Memory B cell (primary cell): Measurements from ENCODE around the gene KIRREL2.

Source experiments
- ATAC-seq: fragments of 150-1000 bp; cut with Tn5 transposase; 2 replicates; pipeline ENCODE4 v1.10.0; 2021; ENCODE audit warnings: low read depth, mild to moderate bottlenecking, moderate library complexity
- DNase-seq, 2 donors: peaks; one replicate each; pipeline ENCODE4 v3.0.0; 2022; ENCODE audit warnings: low spot score in 2 of 2
- H3K27ac Mint-ChIP-seq: one replicate; pipeline ENCODE4 v1.8.0; 2022; ENCODE audit warnings: mild to moderate bottlenecking, moderate library complexity, mixed read lengths
- H3K27me3 Mint-ChIP-seq: one replicate; pipeline ENCODE4 v1.8.0; 2022; ENCODE audit warnings: mixed read lengths
- H3K36me3 Mint-ChIP-seq: one replicate; pipeline ENCODE4 v1.8.0; 2022; ENCODE audit warnings: mild to moderate bottlenecking, mixed read lengths
- H3K4me1 Mint-ChIP-seq: one replicate; pipeline ENCODE4 v1.8.0; 2022; ENCODE audit warnings: mixed read lengths
- H3K4me3 Mint-ChIP-seq: one replicate; pipeline ENCODE4 v1.8.0; 2022; ENCODE audit warnings: mild to moderate bottlenecking, moderate library complexity, mixed read lengths
- H3K9me3 Mint-ChIP-seq: one replicate; pipeline ENCODE4 v1.8.0; 2022; ENCODE audit warnings: mixed read lengths

KIRREL2 gene

GRCh38 chr19:35856546-35857149, at the start of gene KIRREL2:
TSS of gene KIRREL2 (plus strand) at chr19:35856911. CDS start at chr19:35857120, 209 bp downstream.
- H3K27me3 Mint-ChIP-seq, result peaks cover 44% of the 10 kb centered on the region

GRCh38 chr19:35807633-35808032, 49.1 kb upstream of the KIRREL2 start:
- Mint-ChIP-seq H3K27ac (no peak overlapping the region), H3K9me3 (no peaks in the 10 kb centered on the region), H3K27me3 (peaks cover 14% of the 10 kb centered on the region), H3K4me3 (no peak overlapping the region), H3K4me1 (peaks cover 11% of the 10 kb centered on the region), H3K36me3 (no peaks in the 10 kb centered on the region)
- no peak for ATAC-seq
- DNase-seq, result no peak

More at GRCh38 chr19:35856546-35857149, at the start of gene KIRREL2:
- Mint-ChIP-seq H3K27ac (no peak within 1 kb of the TSS), H3K36me3 (no peaks in the 10 kb centered on the region), H3K4me1 (peaks cover 9% of the 10 kb centered on the region), H3K4me3 (peak within 1 kb of the TSS; percentile 74), H3K9me3 (no peaks in the 10 kb centered on the region)
- peak in 1 of 2 donors; percentile 48 for DNase-seq
- ATAC-seq, result peak; percentile 34

- H3K27me3 Mint-ChIP-seq, result peaks cover 24% of the 10 kb centered on the region
- no peak overlapping the region for H3K27ac Mint-ChIP-seq
- peaks cover 3% of the 10 kb centered on the region for H3K4me1 Mint-ChIP-seq
- peaks cover 2% of the 10 kb centered on the region for H3K9me3 Mint-ChIP-seq
- no peaks in the 10 kb centered on the region for H3K36me3 Mint-ChIP-seq
- ATAC-seq (no peak), DNase-seq (no peak)
- H3K4me3 Mint-ChIP-seq, result no peak overlapping the region
These were observed 45.1 kb upstream of the KIRREL2 start for GRCh38 chr19:35811317-35812219.

- Mint-ChIP-seq H3K4me3 (no peak within 1 kb of the TSS), H3K27me3 (peaks cover 24% of the 10 kb centered on the region), H3K4me1 (peaks cover 3% of the 10 kb centered on the region)
These were observed 44.3 kb upstream of the KIRREL2 start, which contains the start of gene PRODH2 for GRCh38 chr19:35812220-35813042. TSS of gene PRODH2 (minus strand) at chr19:35812845. CDS start at chr19:35812805, 40 bp downstream.

GRCh38 chr19:35813043-35813890, 43.4 kb upstream of the KIRREL2 start:
- ATAC-seq (no peak), DNase-seq (no peak)
- H3K9me3 Mint-ChIP-seq, result peaks cover 2% of the 10 kb centered on the region
- no peak overlapping the region for H3K4me3 Mint-ChIP-seq
- H3K4me1 Mint-ChIP-seq, result peaks cover 3% of the 10 kb centered on the region
- peaks cover 26% of the 10 kb centered on the region for H3K27me3 Mint-ChIP-seq
- no peaks in the 10 kb centered on the region for H3K36me3 Mint-ChIP-seq
- no peak overlapping the region for H3K27ac Mint-ChIP-seq

More at GRCh38 chr19:35812220-35813042, 44.3 kb upstream of the KIRREL2 start, which contains the start of gene PRODH2:
- Mint-ChIP-seq H3K36me3 (no peaks in the 10 kb centered on the region), H3K27ac (no peak within 1 kb of the TSS), H3K9me3 (peaks cover 2% of the 10 kb centered on the region)
- no peak for ATAC-seq
- no peak for DNase-seq

GRCh38 chr19:35816262-35816661, 40.4 kb upstream of the KIRREL2 start:
- H3K9me3 Mint-ChIP-seq, result peaks cover 2% of the 10 kb centered on the region
- no peak for ATAC-seq
- H3K27ac Mint-ChIP-seq, result no peak overlapping the region
- no peak for DNase-seq
- H3K27me3 Mint-ChIP-seq, result peaks cover 20% of the 10 kb centered on the region
- peaks cover under 1% of the 10 kb centered on the region for H3K4me1 Mint-ChIP-seq
- no peaks in the 10 kb centered on the region for H3K36me3 Mint-ChIP-seq
- H3K4me3 Mint-ChIP-seq, result no peak overlapping the region

GRCh38 chr19:35816846-35817245, 39.9 kb upstream of the KIRREL2 start:
- peaks cover 2% of the 10 kb centered on the region for H3K9me3 Mint-ChIP-seq
- no peak overlapping the region for H3K4me3 Mint-ChIP-seq
- no peaks in the 10 kb centered on the region for H3K4me1 Mint-ChIP-seq

GRCh38 chr19:35818445-35818844, 38.3 kb upstream of the KIRREL2 start:
- Mint-ChIP-seq H3K4me1 (no peaks in the 10 kb centered on the region), H3K36me3 (no peaks in the 10 kb centered on the region), H3K27ac (no peak overlapping the region), H3K27me3 (peaks cover 16% of the 10 kb centered on the region), H3K4me3 (no peak overlapping the region), H3K9me3 (peaks cover 2% of the 10 kb centered on the region)
- ATAC-seq (no peak), DNase-seq (no peak)

More at GRCh38 chr19:35816846-35817245, 39.9 kb upstream of the KIRREL2 start:
- Mint-ChIP-seq H3K27ac (no peak overlapping the region), H3K27me3 (peaks cover 19% of the 10 kb centered on the region), H3K36me3 (no peaks in the 10 kb centered on the region)
- ATAC-seq (no peak), DNase-seq (no peak)

GRCh38 chr19:35822579-35822978, 34.1 kb upstream of the KIRREL2 start:
- Mint-ChIP-seq H3K27me3 (peaks cover 13% of the 10 kb centered on the region), H3K27ac (no peak overlapping the region), H3K4me3 (no peak overlapping the region), H3K36me3 (no peaks in the 10 kb centered on the region), H3K4me1 (no peaks in the 10 kb centered on the region), H3K9me3 (peaks cover 1% of the 10 kb centered on the region)
- DNase-seq, result no peak
- no peak for ATAC-seq

- H3K4me3 Mint-ChIP-seq, result no peak overlapping the region
- no peaks in the 10 kb centered on the region for H3K36me3 Mint-ChIP-seq
- no peaks in the 10 kb centered on the region for H3K4me1 Mint-ChIP-seq
- ATAC-seq (no peak), DNase-seq (no peak)
- H3K9me3 Mint-ChIP-seq, result peaks cover 1% of the 10 kb centered on the region
- peaks cover 16% of the 10 kb centered on the region for H3K27me3 Mint-ChIP-seq
- no peak overlapping the region for H3K27ac Mint-ChIP-seq
These were observed 32.6 kb upstream of the KIRREL2 start for GRCh38 chr19:35824150-35824549.

GRCh38 chr19:35828692-35829301, 27.9 kb upstream of the KIRREL2 start:
- ATAC-seq (peak; percentile 42), DNase-seq (peak in 1 of 2 donors; percentile 47)

GRCh38 chr19:35830986-35831385, 25.7 kb upstream of the KIRREL2 start:
- Mint-ChIP-seq H3K4me3 (no peak overlapping the region), H3K36me3 (no peaks in the 10 kb centered on the region), H3K27me3 (peaks cover 21% of the 10 kb centered on the region), H3K4me1 (no peaks in the 10 kb centered on the region), H3K27ac (no peak overlapping the region), H3K9me3 (no peaks in the 10 kb centered on the region)
- no peak for ATAC-seq
- no peak for DNase-seq

More at GRCh38 chr19:35828692-35829301, 27.9 kb upstream of the KIRREL2 start:
- no peak overlapping the region for H3K4me3 Mint-ChIP-seq
- peaks cover 19% of the 10 kb centered on the region for H3K27me3 Mint-ChIP-seq
- no peak overlapping the region for H3K27ac Mint-ChIP-seq
- H3K4me1 Mint-ChIP-seq, result no peaks in the 10 kb centered on the region
- no peaks in the 10 kb centered on the region for H3K36me3 Mint-ChIP-seq
- no peaks in the 10 kb centered on the region for H3K9me3 Mint-ChIP-seq

- peaks cover 21% of the 10 kb centered on the region for H3K27me3 Mint-ChIP-seq
- no peaks in the 10 kb centered on the region for H3K9me3 Mint-ChIP-seq
- H3K4me3 Mint-ChIP-seq, result no peak overlapping the region
- no peak for DNase-seq
- H3K4me1 Mint-ChIP-seq, result no peaks in the 10 kb centered on the region
- H3K36me3 Mint-ChIP-seq, result no peaks in the 10 kb centered on the region
- no peak for ATAC-seq
- H3K27ac Mint-ChIP-seq, result no peak overlapping the region
These were observed 24.7 kb upstream of the KIRREL2 start for GRCh38 chr19:35832054-35832453.
